Activated naive CD8-positive, alpha-beta T cell treated with anti-CD3 and anti-CD28 coated beads, Interleukin-2, amount 10 ng/mL, durations not matched to agents 7 days and 5 days (primary cell): Measurements from ENCODE around the gene SNRPA. TPM values are rescaled to one million over a fixed set of nuclear protein-coding genes. Genes with fewer than 3 reads are reported as not detected.
"Not testable (repeated sequence)": the region's sequence is repeated elsewhere in the genome, so short reads cannot be mapped to it uniquely, and the experiment has no call there.

ENCODE experiments used
- ATAC-seq: fragments of 150-1000 bp; cut with Tn5 transposase; one replicate; pipeline ENCODE4 v1.10.0; 2021; ENCODE audit warnings: low read depth, moderate library complexity
- POLR2A ChIA-PET: fragments of 350-600 bp; sonication (Branson Sonifier 250); formaldehyde crosslinking; loops from one replicate; lab custom pipeline; 2021; ENCODE audit warnings: antibody characterized with exemption; lab: Charles Lee
- DNase-seq: peaks from one replicate; pipeline ENCODE4 v3.0.0; 2021
- H3K27ac Mint-ChIP-seq: one replicate; pipeline ENCODE4 v1.8.0; 2022; ENCODE audit warnings: mild to moderate bottlenecking, mixed read lengths
- H3K27me3 Mint-ChIP-seq: one replicate; pipeline ENCODE4 v1.8.0; 2022; ENCODE audit warnings: mild to moderate bottlenecking, moderate library complexity, mixed read lengths
- H3K36me3 Mint-ChIP-seq: one replicate; pipeline ENCODE4 v1.8.0; 2021; ENCODE audit warnings: mild to moderate bottlenecking, mixed read lengths
- H3K4me1 Mint-ChIP-seq: one replicate; pipeline ENCODE4 v1.8.0; 2021; ENCODE audit warnings: mixed read lengths
- H3K4me3 Mint-ChIP-seq: one replicate; pipeline ENCODE4 v1.8.0; 2022; ENCODE audit warnings: mild to moderate bottlenecking, moderate library complexity, mixed read lengths
- H3K9me3 Mint-ChIP-seq: one replicate; pipeline ENCODE4 v1.8.0; 2021; ENCODE audit warnings: mixed read lengths
- total RNA-seq, 2 experiments: library from RNA; stranded (reverse); gene quantifications; one replicate each; pipeline ENCODE4 v1.2.3, GENCODE V29; 2021

SNRPA gene
- total RNA-seq, 2 experiments from 2014 or later = 145 to 157 TPM

GRCh38 chr19:40776932-40777644 lies 26.1 kb downstream of the SNRPA start:
- DNase-seq (peak; percentile 77), ATAC-seq (peak; percentile 61)
- no peaks in the 10 kb centered on the region for H3K9me3 Mint-ChIP-seq
- POLR2A ChIA-PET = interaction anchor here (1.0 to 4.4 kb wide), 17 partner anchors 10 to 1107 kb away, joined by 4 to 92 read pairs (median 11); partner anchors contain the start of genes ACTMAP, COQ8B, EGLN2 and ITPKC
- peak overlapping the region; percentile 98 for H3K27ac Mint-ChIP-seq
- peak overlapping the region; percentile 98 for H3K4me3 Mint-ChIP-seq
- no peaks in the 10 kb centered on the region for H3K27me3 Mint-ChIP-seq
- H3K4me1 Mint-ChIP-seq = peaks cover 32% of the 10 kb centered on the region
- H3K36me3 Mint-ChIP-seq = peaks cover 19% of the 10 kb centered on the region

GRCh38 chr19:40777645-40777936 lies 26.6 kb downstream of the SNRPA start:
- DNase-seq (no peak), ATAC-seq (no peak)
- POLR2A ChIA-PET = interaction anchor here (0.7 to 4.4 kb wide), 23 partner anchors 7 to 1107 kb away, joined by 3 to 92 read pairs (median 9); partner anchors contain the start of genes ACTMAP, COQ8B, EGLN2 and ITPKC
- Mint-ChIP-seq H3K36me3 (peaks cover 21% of the 10 kb centered on the region), H3K27me3 (no peaks in the 10 kb centered on the region), H3K4me3 (peak overlapping the region; percentile 98), H3K27ac (peak overlapping the region; percentile 98), H3K4me1 (peaks cover 34% of the 10 kb centered on the region), H3K9me3 (no peaks in the 10 kb centered on the region)

GRCh38 chr19:40777937-40778705 lies 27.1 kb downstream of the SNRPA start, which contains the start of gene RAB4B:
TSS of gene RAB4B (plus strand) at chr19:40778247. CDS start at chr19:40778376, 129 bp downstream.
- peak within 1 kb of the TSS; percentile 98 for H3K27ac Mint-ChIP-seq
- peak; percentile 81 for ATAC-seq
- peak; percentile 100 for DNase-seq
- H3K4me1 Mint-ChIP-seq = peaks cover 34% of the 10 kb centered on the region
- no peaks in the 10 kb centered on the region for H3K27me3 Mint-ChIP-seq
- H3K9me3 Mint-ChIP-seq = no peaks in the 10 kb centered on the region
- peak within 1 kb of the TSS; percentile 98 for H3K4me3 Mint-ChIP-seq
- H3K36me3 Mint-ChIP-seq = peaks cover 21% of the 10 kb centered on the region
- POLR2A ChIA-PET = interaction anchor here (0.5 to 4.4 kb wide), 27 partner anchors 8 to 1106 kb away, joined by 3 to 92 read pairs (median 6); partner anchors contain the start of genes ACTMAP, COQ8B, EGLN2 and ITPKC

GRCh38 chr19:40778706-40779284 lies 27.8 kb downstream of the SNRPA start:
- H3K4me1 Mint-ChIP-seq = peaks cover 34% of the 10 kb centered on the region
- DNase-seq (no peak), ATAC-seq (no peak)
- H3K27ac Mint-ChIP-seq = peak overlapping the region; percentile 98
- peak overlapping the region; percentile 98 for H3K4me3 Mint-ChIP-seq
- H3K36me3 Mint-ChIP-seq = peaks cover 24% of the 10 kb centered on the region
- H3K9me3 Mint-ChIP-seq = no peaks in the 10 kb centered on the region
- POLR2A ChIA-PET = interaction anchor here (0.6 to 4.4 kb wide), 21 partner anchors 9 to 1106 kb away, joined by 3 to 92 read pairs (median 9); partner anchors contain the start of genes ACTMAP, COQ8B, EGLN2 and ITPKC
- no peaks in the 10 kb centered on the region for H3K27me3 Mint-ChIP-seq

- Mint-ChIP-seq H3K36me3 (peaks cover 26% of the 10 kb centered on the region), H3K9me3 (no peaks in the 10 kb centered on the region), H3K27me3 (no peaks in the 10 kb centered on the region), H3K4me3 (no peak overlapping the region), H3K4me1 (peaks cover 36% of the 10 kb centered on the region), H3K27ac (peak overlapping the region; percentile 76)
- DNase-seq (no peak), ATAC-seq (no peak)
- POLR2A ChIA-PET = no interaction called here
Observed at GRCh38 chr19:40780582-40780981, 29.6 kb downstream of the SNRPA start.

GRCh38 chr19:40781140-40781539 lies 30.1 kb downstream of the SNRPA start:
- H3K27me3 Mint-ChIP-seq = no peaks in the 10 kb centered on the region
- no peaks in the 10 kb centered on the region for H3K9me3 Mint-ChIP-seq
- POLR2A ChIA-PET = no interaction called here
- DNase-seq (no peak), ATAC-seq (no peak)
- no peak overlapping the region for H3K4me3 Mint-ChIP-seq
- H3K36me3 Mint-ChIP-seq = peaks cover 24% of the 10 kb centered on the region
- H3K27ac Mint-ChIP-seq = no peak overlapping the region
- H3K4me1 Mint-ChIP-seq = peaks cover 34% of the 10 kb centered on the region

- H3K4me1 Mint-ChIP-seq = peaks cover 20% of the 10 kb centered on the region
- no peak for ATAC-seq
- no peaks in the 10 kb centered on the region for H3K27me3 Mint-ChIP-seq
- H3K9me3 Mint-ChIP-seq = no peaks in the 10 kb centered on the region
- no peak overlapping the region for H3K4me3 Mint-ChIP-seq
- peaks cover 23% of the 10 kb centered on the region for H3K36me3 Mint-ChIP-seq
- no peak overlapping the region for H3K27ac Mint-ChIP-seq
- POLR2A ChIA-PET = no interaction called here
- DNase-seq = no peak
Observed at GRCh38 chr19:40783711-40784110, 32.7 kb downstream of the SNRPA start.

GRCh38 chr19:40784146-40784545 lies 33.1 kb downstream of the SNRPA start:
- not testable (repeated sequence) for H3K9me3 Mint-ChIP-seq, H3K4me3 Mint-ChIP-seq, H3K27me3 Mint-ChIP-seq, H3K27ac Mint-ChIP-seq, DNase-seq, ATAC-seq
- POLR2A ChIA-PET = interaction anchor here (1.0 kb wide), 1 partner anchor 14 kb away, joined by 3 read pairs; the partner anchor contains the start of gene EGLN2
- H3K4me1 Mint-ChIP-seq = peaks cover 18% of the 10 kb centered on the region
- peaks cover 22% of the 10 kb centered on the region for H3K36me3 Mint-ChIP-seq

- Mint-ChIP-seq H3K4me1 (peaks cover 16% of the 10 kb centered on the region), H3K27me3 (no peaks in the 10 kb centered on the region), H3K27ac (peak overlapping the region; percentile 70), H3K9me3 (no peaks in the 10 kb centered on the region), H3K36me3 (peaks cover 25% of the 10 kb centered on the region), H3K4me3 (no peak overlapping the region)
- POLR2A ChIA-PET = interaction anchor here (1.7 kb wide), 1 partner anchor 34 kb away, joined by 4 read pairs; no protein-coding TSS in a partner anchor
- DNase-seq (no peak), ATAC-seq (peak; percentile 33)
Observed at GRCh38 chr19:40785526-40785925, 34.5 kb downstream of the SNRPA start.

GRCh38 chr19:40786060-40787037 lies 35.3 kb downstream of the SNRPA start:
- POLR2A ChIA-PET = interaction anchor here (1.2 to 2.7 kb wide), 3 partner anchors 8 to 35 kb away, joined by 4 to 11 read pairs (median 5); partner anchors contain the start of genes EGLN2 and RAB4B

GRCh38 chr19:40791349-40791748 lies 40.3 kb downstream of the SNRPA start:
- no peak for DNase-seq
- no peaks in the 10 kb centered on the region for H3K9me3 Mint-ChIP-seq
- no peak overlapping the region for H3K27ac Mint-ChIP-seq
- no peak for ATAC-seq
- POLR2A ChIA-PET = interaction anchor here (2.3 kb wide), 1 partner anchor 13 kb away, joined by 10 read pairs; the partner anchor contains the start of gene RAB4B
- H3K27me3 Mint-ChIP-seq = no peaks in the 10 kb centered on the region
- peaks cover 11% of the 10 kb centered on the region for H3K4me1 Mint-ChIP-seq
- no peak overlapping the region for H3K4me3 Mint-ChIP-seq
- H3K36me3 Mint-ChIP-seq = peaks cover 18% of the 10 kb centered on the region

More at GRCh38 chr19:40786060-40787037, 35.3 kb downstream of the SNRPA start:
- no peaks in the 10 kb centered on the region for H3K9me3 Mint-ChIP-seq
- no peak for DNase-seq
- no peaks in the 10 kb centered on the region for H3K27me3 Mint-ChIP-seq
- H3K27ac Mint-ChIP-seq = peak overlapping the region; percentile 70
- H3K4me3 Mint-ChIP-seq = no peak overlapping the region
- H3K36me3 Mint-ChIP-seq = peaks cover 23% of the 10 kb centered on the region
- peaks cover 12% of the 10 kb centered on the region for H3K4me1 Mint-ChIP-seq
- no peak for ATAC-seq

- DNase-seq (no peak), ATAC-seq (no peak)
- Mint-ChIP-seq H3K27ac (peak overlapping the region; percentile 48), H3K27me3 (no peaks in the 10 kb centered on the region), H3K36me3 (peaks cover 18% of the 10 kb centered on the region), H3K9me3 (no peaks in the 10 kb centered on the region), H3K4me3 (no peak overlapping the region), H3K4me1 (peaks cover 11% of the 10 kb centered on the region)
- POLR2A ChIA-PET = interaction anchor here (2.3 kb wide), 1 partner anchor 14 kb away, joined by 10 read pairs; the partner anchor contains the start of gene RAB4B
Observed at GRCh38 chr19:40791996-40792395, 41.0 kb downstream of the SNRPA start.
